Measurements from ENCODE around the gene FAAP24.
"Not testable (repeated sequence)": the region's sequence is repeated elsewhere in the genome, so short reads cannot be mapped to it uniquely, and the experiment has no call there.

FAAP24 gene, protein sequence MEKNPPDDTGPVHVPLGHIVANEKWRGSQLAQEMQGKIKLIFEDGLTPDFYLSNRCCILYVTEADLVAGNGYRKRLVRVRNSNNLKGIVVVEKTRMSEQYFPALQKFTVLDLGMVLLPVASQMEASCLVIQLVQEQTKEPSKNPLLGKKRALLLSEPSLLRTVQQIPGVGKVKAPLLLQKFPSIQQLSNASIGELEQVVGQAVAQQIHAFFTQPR

DNA sequence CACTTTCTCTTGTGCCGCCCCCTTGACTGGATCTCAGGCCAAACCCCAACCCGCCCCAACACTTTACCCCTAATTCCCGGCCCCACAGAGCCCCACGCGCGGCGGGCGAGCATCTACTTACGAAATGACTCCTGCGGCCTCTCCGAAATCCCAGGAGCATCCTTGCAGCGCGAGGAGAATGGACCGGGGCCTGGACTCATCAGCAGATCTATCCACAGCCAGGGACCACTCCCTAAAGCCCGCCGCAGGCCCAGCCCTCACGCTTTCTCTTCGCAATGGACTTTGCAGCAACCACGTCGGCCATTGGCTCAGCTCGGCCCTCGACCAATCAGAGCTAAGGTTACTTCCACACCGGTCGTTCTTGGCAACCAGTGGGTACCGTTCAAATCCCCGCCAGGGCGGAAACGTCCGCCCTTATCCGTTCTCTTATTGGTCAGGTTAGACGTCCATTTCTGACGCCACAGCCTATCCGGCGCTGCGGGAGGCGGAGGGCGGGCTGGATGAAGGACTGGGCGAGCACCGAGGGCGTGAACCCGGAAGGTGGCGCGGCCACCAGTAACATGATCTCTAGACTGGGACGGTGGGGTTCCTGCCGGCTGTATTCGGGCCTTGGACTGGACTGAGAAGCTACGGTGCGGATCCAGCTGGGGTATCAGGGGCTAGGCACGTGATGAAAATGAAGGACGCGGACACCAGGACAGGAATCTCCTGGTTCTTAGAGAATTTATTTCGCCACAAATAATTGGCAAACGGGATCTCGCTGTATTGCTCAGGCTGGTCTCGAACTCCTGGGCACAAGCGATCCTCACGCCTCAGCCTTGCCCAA, at the start of gene FAAP24, which contains the start of gene CEP89:
Gene FAAP24 (plus strand): TSS at position 528 of the 826 bp plus-strand sequence. CDS start 955 bp downstream, outside the sequence.
Gene CEP89 (minus strand): TSS at position 244 of the 826 bp plus-strand sequence. CDS start 84 bp downstream, at position 160.
- DNase-seq, result peak; percentile 99

GRCh38 chr19:32924200-32924599, 47.8 kb upstream of the FAAP24 start:
- DNase-seq, result no peak

DNA sequence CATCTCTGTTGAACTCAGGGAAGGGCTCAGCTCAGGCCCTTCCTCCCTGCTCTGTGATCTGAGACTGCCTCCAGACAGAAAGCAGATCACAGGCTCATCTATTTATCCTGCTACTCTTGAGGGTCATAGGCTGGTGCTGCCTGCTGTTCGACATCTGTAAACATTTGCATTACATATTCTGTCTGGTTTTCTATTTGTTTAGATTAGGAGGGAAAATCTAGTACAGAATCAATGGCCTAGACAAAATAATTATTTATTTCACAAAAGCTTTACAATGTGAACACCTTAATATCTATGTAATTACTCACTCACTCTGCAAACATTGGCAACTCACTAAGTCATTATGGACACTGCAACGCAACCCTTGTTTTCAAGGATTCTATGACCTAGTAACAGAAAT, 43.2 kb upstream of the FAAP24 start:
- DNase-seq, result no peak

DNA sequence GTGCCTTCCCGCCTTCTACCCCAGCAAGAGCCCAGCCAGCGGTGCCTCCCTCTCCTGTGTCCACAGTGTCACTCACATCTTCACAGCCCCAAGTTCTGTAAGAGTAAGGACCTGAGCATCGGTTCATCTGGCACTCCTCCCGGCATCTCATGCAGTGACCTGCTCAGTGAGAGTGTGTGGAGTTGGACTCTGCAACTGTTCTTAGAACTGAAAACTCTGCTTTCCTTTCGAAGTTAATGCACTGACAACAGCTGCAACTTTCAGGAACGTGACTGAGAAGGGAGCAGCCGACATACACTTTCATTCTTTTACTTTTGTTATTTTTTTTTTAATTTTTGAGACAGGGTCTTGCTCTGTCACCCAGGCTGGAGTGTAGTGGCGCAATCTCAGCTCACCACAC, 41.5 kb upstream of the FAAP24 start:
- no peak for DNase-seq

- no peak for DNase-seq
Measured at GRCh38 chr19:32933571-32933970, 38.5 kb upstream of the FAAP24 start.

DNA sequence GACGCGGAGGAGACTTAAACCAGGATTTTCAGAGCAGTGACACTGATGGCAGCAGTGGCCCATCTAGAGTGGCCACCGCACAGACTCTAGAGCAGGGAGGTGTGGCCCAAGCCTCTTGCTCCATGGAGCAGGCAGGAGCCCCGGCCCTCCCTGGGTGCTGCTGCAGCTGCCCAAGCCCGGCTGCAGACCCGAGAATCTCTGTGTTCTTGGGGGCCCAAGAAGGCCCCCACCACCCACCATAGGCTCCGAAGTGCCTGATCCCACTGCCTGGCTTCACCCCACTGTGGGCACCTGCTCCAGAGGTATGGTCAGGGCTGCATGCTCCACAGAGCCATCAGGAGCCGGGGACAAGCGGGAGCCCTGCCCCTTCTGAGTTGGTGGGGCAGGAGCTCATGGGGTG, 36.4 kb upstream of the FAAP24 start:
- DNase-seq, result no peak

DNA sequence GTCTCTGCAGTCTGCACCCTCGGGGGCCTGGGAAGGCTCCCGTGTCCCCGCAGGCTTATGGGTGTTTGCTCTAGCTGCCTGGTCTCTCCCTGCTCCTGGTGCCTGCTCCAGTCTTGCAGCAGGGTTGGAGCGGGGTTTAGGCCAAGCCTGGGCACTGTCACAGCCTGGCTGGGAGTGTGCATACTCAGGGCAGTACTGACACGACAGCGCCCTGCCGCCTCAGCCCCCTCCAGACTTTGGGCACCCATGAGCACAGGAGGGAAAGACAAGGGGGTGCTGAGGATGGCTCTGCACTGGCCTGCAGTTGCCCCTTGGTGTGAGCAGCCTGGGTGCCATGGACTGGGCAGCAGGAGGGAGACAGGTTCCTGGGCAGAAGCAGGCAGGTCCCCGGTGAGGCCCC, 36.0 kb upstream of the FAAP24 start:
- DNase-seq, result no peak

- not testable (repeated sequence) for DNase-seq
Measured at GRCh38 chr19:32941273-32941672, 30.8 kb upstream of the FAAP24 start.

- no peak for DNase-seq
Measured at GRCh38 chr19:32945260-32945659, 26.8 kb upstream of the FAAP24 start.

- DNase-seq, result no peak
Measured at GRCh38 chr19:32966750-32967149, 5.3 kb upstream of the FAAP24 start.

DNA sequence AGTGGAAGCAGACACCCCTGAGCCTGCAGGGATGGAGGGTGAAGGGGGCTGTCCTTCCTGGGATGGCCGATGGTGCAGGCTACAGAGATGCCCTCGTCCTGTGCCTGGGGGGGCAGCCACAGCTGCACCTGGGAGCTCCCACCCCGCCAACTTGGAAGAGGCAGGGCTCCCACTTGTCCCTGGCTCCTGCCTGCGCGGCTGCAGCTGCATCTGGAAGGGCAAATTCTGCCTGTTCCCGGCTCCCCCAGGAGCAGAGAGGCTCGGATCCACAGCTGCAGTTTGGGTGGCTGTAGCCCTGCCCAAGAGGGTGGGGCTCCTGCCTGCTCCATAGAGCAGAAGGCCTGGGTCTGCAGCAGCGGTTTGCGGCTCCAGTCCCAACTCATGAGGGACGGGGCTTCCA, 2.5 kb upstream of the FAAP24 start:
- DNase-seq, result no peak

- DNase-seq, result no peak
Measured at GRCh38 chr19:32971012-32971595, 938 bp upstream of the FAAP24 start.

DNA sequence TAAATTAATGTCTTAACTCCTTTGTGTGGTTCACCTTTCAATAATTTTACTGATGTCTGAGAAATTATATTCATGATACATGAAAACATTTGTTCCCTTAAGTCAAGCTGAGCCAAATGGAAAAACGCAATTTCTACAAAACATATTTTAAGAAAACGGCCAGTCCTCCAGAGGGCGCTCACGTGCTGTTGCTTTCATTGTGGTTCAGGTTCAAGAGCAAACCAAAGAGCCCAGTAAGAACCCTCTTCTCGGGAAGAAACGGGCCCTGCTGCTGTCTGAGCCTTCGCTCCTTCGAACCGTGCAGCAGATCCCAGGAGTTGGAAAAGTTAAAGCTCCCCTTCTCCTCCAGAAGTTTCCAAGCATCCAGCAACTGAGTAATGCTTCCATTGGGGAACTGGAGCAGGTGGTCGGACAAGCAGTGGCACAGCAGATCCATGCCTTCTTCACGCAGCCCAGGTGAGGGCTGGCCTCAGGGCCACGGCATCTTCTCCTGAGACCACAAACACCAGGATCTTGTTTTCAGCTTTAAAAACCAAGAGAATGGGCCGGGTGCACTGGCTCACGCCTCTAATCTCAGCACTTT, 4.3 kb downstream of the FAAP24 start:
- DNase-seq, result peak; percentile 63

DNA sequence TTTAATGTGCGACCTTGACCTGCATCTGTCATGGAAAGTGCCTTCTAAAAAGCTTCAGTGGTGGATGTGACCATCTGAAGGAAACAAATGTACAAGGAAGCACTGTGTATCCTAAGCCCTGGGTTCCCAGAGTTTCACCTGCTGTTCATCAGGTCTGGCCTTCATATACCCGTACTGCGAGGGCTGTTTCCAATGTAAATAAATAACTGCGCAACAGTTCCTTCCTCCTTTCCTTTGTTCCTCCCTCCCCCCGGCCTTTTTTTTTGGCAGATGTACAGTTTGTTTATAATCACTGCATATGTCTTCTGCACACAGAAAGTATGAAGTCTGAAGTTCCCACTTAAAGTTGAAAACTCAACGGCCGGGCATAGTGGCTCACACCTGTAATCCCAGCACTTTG, 5.2 kb downstream of the FAAP24 start:
- DNase-seq, result no peak

- DNase-seq, result not testable (repeated sequence)
Measured at GRCh38 chr19:32977813-32978212, 5.8 kb downstream of the FAAP24 start.

DNA sequence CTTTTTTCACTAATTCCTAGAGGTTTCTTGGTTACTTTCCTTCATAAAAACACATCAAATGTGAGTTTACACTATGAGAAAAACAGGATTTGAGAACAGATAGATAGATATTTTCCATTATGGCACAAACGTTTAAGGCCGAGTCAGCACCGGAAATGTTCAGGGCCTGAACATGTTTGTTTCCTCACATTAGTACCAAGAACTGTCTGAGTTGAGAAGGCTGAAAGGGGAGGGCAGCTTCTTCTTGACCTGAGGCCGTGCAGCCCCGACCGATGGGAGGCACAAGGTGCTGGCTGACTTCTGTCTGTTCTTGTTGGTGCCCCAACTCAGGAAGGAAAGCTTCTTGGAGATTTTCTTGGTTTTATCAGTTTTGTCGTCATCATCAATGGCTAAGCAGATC, 7.8 kb downstream of the FAAP24 start:
- DNase-seq, result not testable (repeated sequence)

DNA sequence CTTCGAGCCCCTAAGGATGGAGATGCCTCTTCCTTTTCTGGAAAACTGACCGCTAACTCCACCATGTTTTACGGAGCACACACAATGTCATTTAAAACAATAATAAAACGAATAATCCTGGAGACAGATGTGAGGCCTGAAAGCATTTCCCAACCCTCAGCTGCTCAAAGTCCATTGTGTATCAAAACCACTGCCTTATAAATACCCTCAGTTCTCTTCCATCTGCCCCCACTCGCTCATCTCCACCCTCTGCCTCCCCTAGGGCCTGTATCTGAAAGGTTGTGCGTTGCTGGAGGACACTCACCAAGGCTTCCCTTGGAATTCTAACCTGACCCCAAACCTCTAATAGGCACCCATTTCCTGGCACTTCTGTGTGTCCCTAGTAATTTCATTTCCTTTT, 10.4 kb downstream of the FAAP24 start:
- not testable (repeated sequence) for DNase-seq

DNA sequence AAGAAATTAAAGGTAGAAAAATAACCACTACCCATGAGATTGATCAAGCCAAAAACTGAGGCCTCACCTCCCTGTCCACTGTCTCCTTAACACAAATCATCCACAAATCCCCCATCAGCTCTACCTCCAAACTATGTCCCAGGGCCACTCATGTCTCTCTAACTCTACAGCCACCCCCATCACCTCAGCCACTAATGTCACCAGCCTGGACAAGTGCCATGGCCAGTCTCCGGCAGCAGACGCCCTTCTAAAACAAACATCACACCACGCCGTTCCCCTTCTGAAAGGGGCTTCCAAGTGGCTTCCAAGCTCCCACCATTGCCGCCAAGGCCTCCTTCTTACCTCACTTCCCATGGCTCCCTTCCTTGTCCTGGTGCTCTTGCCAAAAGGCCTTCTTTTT, 16.2 kb downstream of the FAAP24 start:
- not testable (repeated sequence) for DNase-seq

DNA sequence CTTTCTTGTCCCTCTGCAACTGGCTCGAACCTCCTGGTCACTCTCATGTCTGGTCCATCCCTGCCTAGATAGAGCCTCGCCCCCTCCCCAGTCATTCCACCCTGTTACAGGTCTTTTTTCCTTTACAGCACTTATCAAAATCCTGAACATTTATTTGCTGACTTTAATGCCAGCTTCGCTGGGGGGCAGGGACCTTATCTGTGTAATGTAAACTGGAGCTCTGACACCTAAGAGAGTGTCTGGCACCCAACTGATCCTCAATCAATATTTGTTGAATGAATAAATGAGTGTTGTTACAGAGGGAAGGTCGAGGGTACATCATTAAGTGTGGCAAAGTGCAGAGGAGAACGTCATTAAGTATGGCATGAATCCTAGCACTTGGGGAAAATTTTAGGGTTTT, 16.7 kb downstream of the FAAP24 start:
- no peak for DNase-seq

DNA sequence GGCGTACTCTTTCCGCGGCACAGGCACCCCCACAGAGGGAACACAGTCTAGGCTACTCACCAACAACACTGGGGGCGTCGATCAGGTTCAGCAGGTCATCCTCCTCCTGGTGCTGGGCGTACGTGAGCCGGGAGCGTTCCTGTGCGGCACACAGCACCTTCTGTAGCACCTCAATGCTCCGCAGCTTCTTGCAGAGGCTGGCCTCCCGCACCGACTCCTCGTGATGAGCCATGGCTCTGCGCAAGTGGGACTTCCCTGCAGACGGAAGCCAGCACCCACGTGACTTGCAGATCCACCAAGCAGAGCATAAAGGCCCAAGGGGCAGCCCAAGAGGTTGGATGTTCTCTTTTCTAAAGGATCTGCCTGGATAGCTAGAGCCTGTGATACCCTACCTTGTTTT, 23.9 kb downstream of the FAAP24 start:
- DNase-seq, result not testable (repeated sequence)

DNA sequence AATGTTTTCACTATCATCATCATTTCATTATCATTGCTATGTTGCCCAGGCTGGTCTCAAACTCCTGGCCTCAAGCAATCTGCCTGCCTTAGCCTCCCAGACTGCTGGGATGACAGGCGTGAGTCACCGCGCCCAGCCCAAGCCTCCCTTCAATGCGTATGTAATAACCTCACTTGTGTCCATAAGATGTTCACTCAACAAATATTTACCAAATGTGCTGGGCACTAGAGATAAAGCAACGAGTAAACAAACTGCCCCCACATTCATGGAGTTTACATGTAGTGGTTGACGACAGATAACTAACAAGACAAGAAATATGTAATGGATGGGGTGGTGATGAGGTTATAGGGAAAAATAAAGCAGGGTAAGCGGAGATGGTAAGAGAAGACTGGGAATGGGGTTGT, 25.0 kb downstream of the FAAP24 start:
- DNase-seq, result not testable (repeated sequence)

GRCh38 chr19:32997716-32998355, 25.8 kb downstream of the FAAP24 start:
- DNase-seq, result no peak

GRCh38 chr19:32998722-32999121, 26.7 kb downstream of the FAAP24 start:
- DNase-seq, result no peak
